Lung (tissue), 12 donors: Measurements from ENCODE around the gene CORO2A. TPM values are rescaled to one million over a fixed set of nuclear protein-coding genes. Genes with fewer than 3 reads are reported as not detected.

ENCODE experiments used
- ATAC-seq: fragments of 200-7000 bp; cut with Tn5 transposase; one replicate; pipeline ENCODE4 v1.9.1; 2020; ENCODE audit warnings: moderate number of reproducible peaks; ENCODE audit not compliant: insufficient read depth, low FRiP score
- DNase-seq, 3 donors: peaks; one replicate each; pipeline ENCODE4 v3.0.0-alpha.2; 2013 to 2017
- H3K27ac ChIP-seq, 2 donors: one replicate each; pipeline ENCODE4 v1.5.1; 2013; ENCODE audit warnings: mild to moderate bottlenecking in 2 of 2, moderate library complexity in 2 of 2, control low read depth in 1 of 2, inconsistent platforms in 1 of 2, low read depth in 1 of 2, low read length in 1 of 2
- H3K27me3 ChIP-seq, 3 donors: one replicate each; pipeline ENCODE4 v1.5.1; 2013; ENCODE audit warnings: low read length in 2 of 3; ENCODE audit not compliant: control insufficient read depth in 3 of 3, insufficient read depth in 3 of 3
- H3K36me3 ChIP-seq, 4 donors: one replicate each; pipeline ENCODE4 v1.5.1; 2013; ENCODE audit warnings: low read length in 4 of 4, mild to moderate bottlenecking in 1 of 4, moderate library complexity in 1 of 4; ENCODE audit not compliant: control insufficient read depth in 4 of 4, insufficient read depth in 4 of 4
- H3K4me1 ChIP-seq, 5 donors: one replicate each; pipeline ENCODE4 v1.5.1; 2013; ENCODE audit warnings: low read length in 5 of 5, mild to moderate bottlenecking in 2 of 5, moderate library complexity in 1 of 5; ENCODE audit not compliant: control insufficient read depth in 5 of 5, insufficient read depth in 5 of 5
- H3K4me3 ChIP-seq: one replicate; pipeline ENCODE4 v1.5.1; 2013; ENCODE audit warnings: mild to moderate bottlenecking, control low read depth, moderate library complexity
- H3K9ac ChIP-seq, 2 donors: one replicate each; pipeline ENCODE4 v1.5.1; 2013; ENCODE audit warnings: low read length in 2 of 2, control low read depth in 1 of 2; ENCODE audit not compliant: insufficient read depth in 1 of 2
- H3K9me3 ChIP-seq, 4 donors: one replicate each; pipeline ENCODE4 v1.5.1; 2013; ENCODE audit warnings: low read length in 3 of 4, mild to moderate bottlenecking in 1 of 4, moderate library complexity in 1 of 4; ENCODE audit not compliant: control insufficient read depth in 4 of 4, insufficient read depth in 3 of 4
- WGBS, 2 donors: extraction: QIAGEN DNeasy Blood & Tissue Kit; methylation state at CpG; one replicate each; pipeline ENCODE4 v1.1.7; 2013; 5-methylcytosine and 5-hydroxymethylcytosine counted together
- polyA plus RNA-seq, 2 donors: library from polyadenylated mRNA; stranded (reverse); fragments of 200-250 nt; gene quantifications; one replicate each; pipeline ENCODE4 v1.2.1, GENCODE V29; 2013
- total RNA-seq, 2 donors: library from RNA; depleted of rRNA in 1 of 2; stranded (reverse); fragments of >200 nt in 1 of 2; gene quantifications; one replicate each; pipeline ENCODE4 v1.2.1, GENCODE V29; 2014 to 2021
- TF ChIP-seq, protein P1 (sequence below): IDR thresholded peaks from 2 replicates; pipeline ENCODE4 v1.5.1; 2012; ENCODE audit warnings: mild to moderate bottlenecking; ENCODE audit errors: control extremely low read depth, extremely low read depth
- donor health status: control.
- donor health status: control.
- donor health status: Bipolar disorder and iron deficiency.
- donor health status: healthy.
- donor health status: DM: yes; HTN: yes; CAD: no.

CORO2A gene
- total and polyA plus RNA-seq, 4 donors = 6.8 to 22.3 (median 14.7) TPM

GRCh38 chr9:98216391-98216790 is 24.0 kb upstream of the CORO2A start:
- Histone ChIP-seq H3K9me3 (no peaks in the 10 kb centered on the region), H3K36me3 (peaks cover 0 to 59% (median 0%) of the 10 kb centered on the region in 4 donors), H3K27me3 (no peaks in the 10 kb centered on the region), H3K27ac (no peak overlapping the region), H3K4me3 (no peak overlapping the region), H3K4me1 (peaks cover 0 to 7% (median 0%) of the 10 kb centered on the region in 5 donors), H3K9ac (no peak overlapping the region)
- TF ChIP-seq, protein P1, sequence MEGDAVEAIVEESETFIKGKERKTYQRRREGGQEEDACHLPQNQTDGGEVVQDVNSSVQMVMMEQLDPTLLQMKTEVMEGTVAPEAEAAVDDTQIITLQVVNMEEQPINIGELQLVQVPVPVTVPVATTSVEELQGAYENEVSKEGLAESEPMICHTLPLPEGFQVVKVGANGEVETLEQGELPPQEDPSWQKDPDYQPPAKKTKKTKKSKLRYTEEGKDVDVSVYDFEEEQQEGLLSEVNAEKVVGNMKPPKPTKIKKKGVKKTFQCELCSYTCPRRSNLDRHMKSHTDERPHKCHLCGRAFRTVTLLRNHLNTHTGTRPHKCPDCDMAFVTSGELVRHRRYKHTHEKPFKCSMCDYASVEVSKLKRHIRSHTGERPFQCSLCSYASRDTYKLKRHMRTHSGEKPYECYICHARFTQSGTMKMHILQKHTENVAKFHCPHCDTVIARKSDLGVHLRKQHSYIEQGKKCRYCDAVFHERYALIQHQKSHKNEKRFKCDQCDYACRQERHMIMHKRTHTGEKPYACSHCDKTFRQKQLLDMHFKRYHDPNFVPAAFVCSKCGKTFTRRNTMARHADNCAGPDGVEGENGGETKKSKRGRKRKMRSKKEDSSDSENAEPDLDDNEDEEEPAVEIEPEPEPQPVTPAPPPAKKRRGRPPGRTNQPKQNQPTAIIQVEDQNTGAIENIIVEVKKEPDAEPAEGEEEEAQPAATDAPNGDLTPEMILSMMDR = no peak
- 95 to 96% methylated on average over 3 of the region's 3 CpGs for WGBS, 2 donors
- ATAC-seq (no peak), DNase-seq (no peak)

DNA sequence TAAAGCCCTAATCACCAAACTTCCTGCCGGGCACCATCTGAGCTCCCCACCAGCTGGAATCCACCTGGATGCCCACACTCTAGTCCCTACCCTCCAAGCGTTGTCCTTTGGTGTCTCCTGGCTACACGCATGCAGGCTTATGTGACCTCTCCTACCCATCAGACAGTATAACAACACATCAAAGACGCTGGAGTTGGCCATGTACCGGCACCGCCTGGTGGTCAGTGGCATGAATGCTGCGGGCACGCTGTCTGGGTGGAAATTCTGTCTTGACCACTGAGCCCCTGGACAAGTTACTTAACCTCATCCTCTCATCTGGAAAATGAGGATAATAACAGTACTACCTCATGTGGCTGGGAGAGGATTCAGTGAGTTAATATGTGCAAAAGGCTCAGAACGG is 23.4 kb upstream of the CORO2A start:
- H3K9ac ChIP-seq = no peak overlapping the region
- H3K4me1 ChIP-seq = peaks cover 0 to 7% (median 0%) of the 10 kb centered on the region in 5 donors
- TF ChIP-seq, protein P1 = no peak
- no peak overlapping the region for H3K27ac ChIP-seq
- no peak for ATAC-seq
- H3K27me3 ChIP-seq = no peaks in the 10 kb centered on the region
- peaks cover 0 to 59% (median 0%) of the 10 kb centered on the region in 4 donors for H3K36me3 ChIP-seq
- 86 to 91% methylated on average over 9 of the region's 9 CpGs for WGBS, 2 donors
- no peaks in the 10 kb centered on the region for H3K9me3 ChIP-seq
- H3K4me3 ChIP-seq = no peak overlapping the region
- DNase-seq = peak in 1 of 3 donors; percentile 15

GRCh38 chr9:98215271-98215670 is 22.8 kb upstream of the CORO2A start:
- no peaks in the 10 kb centered on the region for H3K9me3 ChIP-seq
- whole genome bisulfite sequencing, 2 donors = 83 to 85% methylated on average over 5 of the region's 5 CpGs
- no peaks in the 10 kb centered on the region for H3K27me3 ChIP-seq
- H3K27ac ChIP-seq = no peak overlapping the region
- peaks cover 0 to 59% (median 0%) of the 10 kb centered on the region in 4 donors for H3K36me3 ChIP-seq
- no peak overlapping the region for H3K9ac ChIP-seq
- H3K4me1 ChIP-seq = peaks cover 0 to 4% (median 0%) of the 10 kb centered on the region in 5 donors
- TF ChIP-seq, protein P1 = no peak
- H3K4me3 ChIP-seq = no peak overlapping the region
- no peak for DNase-seq
- ATAC-seq = no peak

DNA sequence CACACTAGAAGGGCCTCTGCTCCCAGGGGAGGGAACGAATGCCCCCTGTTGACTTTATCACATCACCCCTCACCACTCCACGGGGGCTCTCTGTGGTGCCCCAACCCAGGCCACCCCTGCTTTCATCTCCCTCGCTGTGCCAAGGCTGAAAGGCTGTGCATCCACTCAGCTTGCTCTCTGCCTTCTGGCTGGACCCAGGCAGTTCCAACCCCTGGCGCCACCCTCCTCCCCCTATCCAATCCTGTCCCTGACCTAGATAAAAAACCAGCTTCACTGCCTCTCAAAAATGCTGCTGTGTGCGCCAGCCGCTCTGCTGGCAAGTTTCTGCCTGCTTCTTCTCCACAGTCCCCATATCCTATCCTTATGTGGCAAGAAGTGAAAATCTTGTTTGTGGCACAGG is 22.4 kb upstream of the CORO2A start:
- TF ChIP-seq, protein P1 = no peak
- Histone ChIP-seq H3K4me3 (no peak overlapping the region), H3K9me3 (no peaks in the 10 kb centered on the region), H3K4me1 (peaks cover 0 to 4% (median 0%) of the 10 kb centered on the region in 5 donors), H3K27me3 (no peaks in the 10 kb centered on the region), H3K27ac (no peak overlapping the region), H3K9ac (no peak overlapping the region), H3K36me3 (peaks cover 0 to 57% (median 0%) of the 10 kb centered on the region in 4 donors)
- ATAC-seq (no peak), DNase-seq (peak in 1 of 3 donors; percentile 5)
- 72 to 83% methylated on average over 6 of the region's 6 CpGs for WGBS, 2 donors
